DMS 273 (cell line): Measurements from ENCODE around the gene AKAP12.

Source experiments
- DNase-seq: peaks from one replicate; lab custom pipeline; 2025; ENCODE audit not compliant: unreplicated experiment; lab: John Stamatoyannopoulos, UW

Gene AKAP12, protein sequence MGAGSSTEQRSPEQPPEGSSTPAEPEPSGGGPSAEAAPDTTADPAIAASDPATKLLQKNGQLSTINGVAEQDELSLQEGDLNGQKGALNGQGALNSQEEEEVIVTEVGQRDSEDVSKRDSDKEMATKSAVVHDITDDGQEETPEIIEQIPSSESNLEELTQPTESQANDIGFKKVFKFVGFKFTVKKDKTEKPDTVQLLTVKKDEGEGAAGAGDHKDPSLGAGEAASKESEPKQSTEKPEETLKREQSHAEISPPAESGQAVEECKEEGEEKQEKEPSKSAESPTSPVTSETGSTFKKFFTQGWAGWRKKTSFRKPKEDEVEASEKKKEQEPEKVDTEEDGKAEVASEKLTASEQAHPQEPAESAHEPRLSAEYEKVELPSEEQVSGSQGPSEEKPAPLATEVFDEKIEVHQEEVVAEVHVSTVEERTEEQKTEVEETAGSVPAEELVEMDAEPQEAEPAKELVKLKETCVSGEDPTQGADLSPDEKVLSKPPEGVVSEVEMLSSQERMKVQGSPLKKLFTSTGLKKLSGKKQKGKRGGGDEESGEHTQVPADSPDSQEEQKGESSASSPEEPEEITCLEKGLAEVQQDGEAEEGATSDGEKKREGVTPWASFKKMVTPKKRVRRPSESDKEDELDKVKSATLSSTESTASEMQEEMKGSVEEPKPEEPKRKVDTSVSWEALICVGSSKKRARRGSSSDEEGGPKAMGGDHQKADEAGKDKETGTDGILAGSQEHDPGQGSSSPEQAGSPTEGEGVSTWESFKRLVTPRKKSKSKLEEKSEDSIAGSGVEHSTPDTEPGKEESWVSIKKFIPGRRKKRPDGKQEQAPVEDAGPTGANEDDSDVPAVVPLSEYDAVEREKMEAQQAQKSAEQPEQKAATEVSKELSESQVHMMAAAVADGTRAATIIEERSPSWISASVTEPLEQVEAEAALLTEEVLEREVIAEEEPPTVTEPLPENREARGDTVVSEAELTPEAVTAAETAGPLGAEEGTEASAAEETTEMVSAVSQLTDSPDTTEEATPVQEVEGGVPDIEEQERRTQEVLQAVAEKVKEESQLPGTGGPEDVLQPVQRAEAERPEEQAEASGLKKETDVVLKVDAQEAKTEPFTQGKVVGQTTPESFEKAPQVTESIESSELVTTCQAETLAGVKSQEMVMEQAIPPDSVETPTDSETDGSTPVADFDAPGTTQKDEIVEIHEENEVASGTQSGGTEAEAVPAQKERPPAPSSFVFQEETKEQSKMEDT (N-terminal part only)

DNA sequence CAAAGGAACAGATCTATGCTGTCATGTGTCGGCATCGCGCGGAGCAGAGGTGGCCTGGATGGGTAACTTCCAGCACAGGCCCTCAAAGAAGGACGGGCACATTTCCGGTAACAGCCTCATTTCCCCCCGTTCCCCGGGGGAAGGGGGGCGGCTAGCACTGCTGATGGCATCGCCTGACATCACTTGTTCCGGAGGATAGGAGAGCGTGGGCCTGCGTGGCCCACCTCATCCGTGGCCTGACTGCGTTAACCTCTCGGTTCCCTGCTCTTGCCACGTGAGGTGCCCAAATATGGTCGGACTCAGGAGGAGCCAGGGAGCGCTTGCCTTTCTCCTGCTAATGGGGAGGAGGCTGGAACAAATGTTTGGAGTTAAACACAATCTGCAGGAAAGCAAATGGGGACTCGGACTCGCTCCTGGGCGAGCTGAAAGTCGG is at the start of gene AKAP12:
Gene AKAP12, plus strand, starts transcription at position 365 of the 433 bp plus-strand sequence. CDS start 596 bp downstream, outside the sequence.
- DNase-seq, result no peak

DNA sequence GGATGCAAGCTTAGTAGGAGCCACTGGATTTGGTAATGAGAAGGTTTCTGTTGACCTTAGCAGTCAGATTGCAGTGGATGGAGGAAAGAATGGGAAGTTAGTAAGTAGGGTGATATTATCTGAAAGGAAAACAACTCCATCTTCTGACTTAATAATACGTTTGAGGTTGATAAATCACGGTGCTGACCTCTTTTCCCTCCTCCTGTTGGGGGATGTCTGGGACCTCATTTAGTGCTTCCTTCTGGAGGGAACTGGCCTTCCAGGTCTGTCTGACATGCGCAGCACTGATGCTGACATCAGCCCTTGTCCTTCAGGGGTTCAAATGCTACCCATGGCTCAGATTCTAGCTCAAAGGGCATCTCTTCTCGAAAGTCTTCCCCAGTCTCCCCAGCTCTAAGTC is 48.2 kb upstream of the AKAP12 start:
- no peak for DNase-seq

DNA sequence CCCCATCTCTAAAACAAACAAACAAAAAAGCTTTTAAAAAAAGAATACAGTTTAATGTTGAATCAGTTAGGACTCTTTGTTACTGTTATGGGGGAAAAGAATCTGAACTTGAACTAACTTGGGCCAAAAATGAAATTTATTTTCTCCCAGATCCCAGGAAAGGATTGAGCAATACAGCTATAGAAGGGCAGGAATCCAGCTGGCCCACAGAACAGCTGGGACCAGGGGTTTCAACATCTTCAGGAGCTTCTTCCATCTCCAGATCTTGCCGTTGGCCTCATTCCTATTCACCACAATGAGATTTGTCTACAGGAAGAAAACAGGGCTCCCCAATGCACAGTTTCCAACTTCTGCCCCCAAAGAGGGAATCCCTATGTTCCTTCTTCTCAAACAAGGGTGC is 43.2 kb upstream of the AKAP12 start:
- no peak for DNase-seq

DNA sequence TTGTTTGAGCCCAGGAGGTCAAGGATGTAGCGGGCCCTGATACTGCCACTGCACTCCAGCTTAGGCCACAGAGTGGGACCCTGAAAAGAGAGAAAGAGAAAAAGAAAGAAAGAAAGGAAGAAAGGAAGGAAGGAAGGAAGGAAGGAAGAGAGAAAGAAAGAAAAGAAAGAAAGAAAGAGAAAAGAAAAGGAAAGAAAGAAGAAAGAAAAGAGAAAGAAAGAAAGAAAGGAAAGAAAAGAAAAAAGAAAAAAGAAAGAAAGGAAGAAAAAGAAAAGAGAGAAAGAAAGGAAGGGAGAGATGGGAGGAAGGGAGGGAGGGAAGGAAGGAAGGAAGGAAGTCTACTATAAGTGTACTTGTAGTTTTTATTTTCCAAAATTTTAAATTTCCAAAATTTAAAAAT is 42.2 kb upstream of the AKAP12 start:
- no peak for DNase-seq

DNA sequence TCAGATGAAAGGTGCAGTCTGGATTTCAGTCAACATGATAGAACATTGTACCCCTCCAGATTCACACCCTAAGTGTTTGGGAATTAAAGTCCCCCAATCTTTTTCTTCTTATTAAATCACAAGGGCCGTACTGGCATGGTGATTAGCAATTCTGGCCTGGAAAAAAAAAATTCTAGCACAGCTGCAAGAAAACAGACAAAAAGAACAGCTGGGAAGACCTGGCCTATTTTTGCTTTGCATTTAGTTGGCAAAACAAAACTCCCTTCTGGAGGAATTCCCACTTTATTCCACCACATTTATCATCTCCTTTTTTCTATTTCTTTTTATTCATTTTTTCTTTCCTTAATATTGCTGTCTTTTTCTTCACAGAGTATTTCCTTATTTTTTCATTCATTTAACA is 39.8 kb upstream of the AKAP12 start:
- no peak for DNase-seq

DNA sequence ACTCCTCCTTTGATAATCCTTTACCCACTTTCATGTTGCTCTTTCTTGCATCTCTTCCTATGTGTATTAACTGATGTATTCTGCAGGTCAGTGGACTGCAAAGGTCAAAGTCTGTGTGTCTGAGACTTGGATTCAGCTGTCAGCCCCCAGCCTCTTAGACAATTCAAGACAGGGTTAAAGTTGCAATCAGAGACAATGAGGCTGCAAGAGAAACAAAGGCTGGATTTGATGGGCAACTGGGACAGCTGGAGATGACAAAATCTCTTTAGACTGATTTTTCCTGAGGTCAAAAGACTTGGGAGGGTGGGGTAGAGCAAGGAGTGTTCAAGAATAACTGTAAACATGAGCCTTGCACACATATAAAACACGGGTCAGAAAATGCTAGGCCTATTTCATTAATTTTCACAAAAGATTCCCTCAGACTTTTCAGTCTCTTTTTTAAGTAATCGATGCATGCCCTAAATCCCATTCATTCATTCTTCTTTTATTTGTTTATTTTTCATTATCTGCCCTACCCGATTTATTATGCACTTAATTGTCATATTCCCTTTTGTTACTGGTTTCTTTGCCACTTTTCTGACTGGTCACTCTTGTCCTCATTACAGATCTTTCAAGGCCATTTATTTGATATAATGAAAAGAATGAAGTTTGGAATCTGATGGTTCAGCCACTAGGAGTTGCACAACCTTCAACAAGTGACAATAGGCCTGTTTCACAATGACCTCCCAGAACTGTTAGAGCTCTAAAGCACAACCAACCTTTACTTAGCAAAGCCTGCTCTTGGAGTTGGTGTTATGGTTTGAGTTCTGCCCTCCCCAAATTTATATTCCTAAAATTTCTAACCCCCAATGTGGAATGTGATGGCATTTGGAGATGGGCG is 33.8 kb upstream of the AKAP12 start:
- no peak for DNase-seq

DNA sequence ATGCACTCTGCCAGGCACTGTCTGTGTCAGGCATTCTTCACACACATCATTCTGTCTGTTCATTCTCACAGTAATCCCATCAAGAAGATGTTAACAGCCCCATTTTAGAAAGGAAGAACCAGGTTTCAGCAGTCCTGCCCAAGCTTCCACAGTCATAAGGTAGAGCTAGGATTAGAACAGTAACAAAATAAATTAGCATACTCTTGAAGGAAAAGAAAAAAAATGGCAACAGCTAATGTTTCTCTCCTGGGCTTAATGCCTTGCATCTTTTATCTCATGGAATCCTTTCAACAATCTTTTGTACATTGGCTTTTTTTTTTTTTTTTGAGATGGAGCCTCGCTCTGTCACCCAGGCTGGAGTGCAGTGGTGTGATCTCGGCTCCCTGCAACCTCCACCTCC is 32.1 kb upstream of the AKAP12 start:
- no peak for DNase-seq

DNA sequence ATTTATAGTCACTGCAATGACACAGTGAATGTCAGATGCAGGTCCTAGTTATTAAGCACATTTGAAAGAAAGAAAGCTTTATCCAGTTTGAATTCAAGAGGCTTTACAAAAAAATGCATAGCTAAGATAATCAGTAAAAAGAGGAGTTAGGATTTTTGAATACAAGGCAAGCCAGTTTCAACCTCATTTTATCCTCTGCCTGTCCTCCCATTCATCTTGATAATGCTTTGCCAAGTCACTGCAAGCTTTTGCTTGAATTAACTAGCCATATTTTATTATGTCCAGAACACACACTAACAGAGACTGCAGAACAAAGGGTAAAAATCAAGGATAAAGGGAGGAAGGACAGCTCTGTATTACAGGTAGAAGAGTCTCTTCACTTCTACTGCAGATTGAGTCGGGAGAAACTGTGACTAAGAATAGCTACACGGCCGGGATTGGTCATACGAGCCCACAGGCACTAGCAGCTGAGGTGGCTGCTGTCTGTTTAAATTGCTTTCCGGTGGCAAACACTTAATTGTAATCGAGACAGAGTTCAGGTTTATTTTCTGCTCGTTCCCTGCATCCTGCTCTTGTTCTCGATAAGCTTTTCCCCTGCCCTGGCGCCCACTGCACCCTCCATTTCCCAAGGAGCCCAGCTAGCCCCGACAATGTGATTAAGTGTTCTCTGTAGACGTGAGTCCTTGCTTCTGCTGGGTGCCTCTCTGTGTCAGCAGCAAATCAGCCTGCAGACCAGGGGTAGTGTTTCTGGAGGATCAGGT is 30.5 kb upstream of the AKAP12 start:
- DNase-seq, result peak; percentile 36

DNA sequence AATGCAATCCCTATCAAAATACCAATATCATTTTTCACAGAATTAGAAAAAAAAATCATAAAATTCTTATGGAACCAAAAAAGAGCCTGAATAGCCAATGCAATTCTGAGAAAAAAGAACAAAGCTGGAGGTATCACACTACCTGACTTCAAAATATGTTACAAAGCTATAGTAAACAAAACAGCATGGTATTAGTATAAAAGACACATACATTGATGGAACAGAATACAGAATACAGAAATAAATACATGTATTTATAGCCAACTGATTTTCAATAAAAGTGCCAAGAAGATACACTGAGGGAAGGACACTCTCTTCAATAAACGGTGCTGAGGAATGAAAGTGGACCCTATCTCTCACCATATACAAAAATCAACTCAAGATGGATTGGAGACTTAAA is 28.7 kb upstream of the AKAP12 start:
- no peak for DNase-seq

DNA sequence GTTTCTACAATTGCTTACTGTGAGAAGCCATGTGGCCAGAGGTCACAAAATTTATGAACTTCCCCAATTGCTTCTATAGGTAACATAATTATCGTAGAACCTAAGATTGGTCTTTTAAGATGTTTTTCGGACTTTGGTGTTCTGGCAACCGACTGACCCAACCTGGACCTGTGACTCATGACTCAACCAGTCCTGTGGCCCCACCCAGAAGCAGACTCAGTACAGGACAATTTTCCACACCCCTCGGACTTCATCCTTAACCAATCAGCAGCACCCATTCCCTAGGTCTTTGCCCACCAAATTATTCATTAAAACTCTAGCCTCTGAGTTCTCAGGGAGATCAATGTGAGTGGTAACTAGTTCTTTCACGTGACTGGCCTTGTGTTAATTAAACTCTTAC is 26.4 kb upstream of the AKAP12 start:
- DNase-seq, result no peak

DNA sequence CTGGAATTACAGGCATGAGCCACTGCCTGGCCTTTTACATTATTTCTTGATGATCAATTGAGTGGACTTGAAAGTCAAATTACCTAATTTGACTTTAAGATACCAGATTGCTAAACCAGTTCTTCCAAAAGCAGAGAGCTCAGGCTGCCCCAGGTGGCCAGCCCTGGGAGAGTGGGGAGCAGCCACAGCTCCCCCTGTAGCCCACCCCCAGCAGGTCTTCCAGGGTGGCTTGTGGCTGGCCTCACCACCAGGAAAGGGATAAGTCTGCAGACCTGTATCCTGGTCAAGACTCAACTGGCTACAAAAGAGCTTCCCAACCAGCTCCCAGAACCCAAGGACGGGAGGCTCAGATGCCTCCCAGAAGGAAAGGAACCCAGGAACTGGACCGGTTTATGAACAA is 23.8 kb upstream of the AKAP12 start:
- no peak for DNase-seq

DNA sequence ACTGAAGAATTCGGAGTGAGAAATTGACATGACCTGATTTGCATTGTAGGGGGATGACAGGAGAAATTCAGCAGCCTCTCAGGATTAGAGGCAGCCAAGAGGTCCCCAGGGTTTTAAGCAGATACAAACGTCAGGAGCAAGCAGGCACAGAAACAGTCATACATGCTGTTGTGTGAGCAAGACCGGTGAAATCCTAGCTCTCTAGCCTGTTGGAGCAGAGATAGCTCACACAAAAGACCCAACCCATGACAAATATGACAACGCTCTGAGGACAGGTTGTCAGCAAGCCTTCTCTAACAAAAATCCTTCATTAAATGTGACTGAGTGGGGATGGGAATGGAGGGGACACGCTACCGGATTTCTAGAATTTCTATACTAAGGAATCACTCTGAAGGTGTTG is 23.0 kb upstream of the AKAP12 start:
- DNase-seq, result no peak

DNA sequence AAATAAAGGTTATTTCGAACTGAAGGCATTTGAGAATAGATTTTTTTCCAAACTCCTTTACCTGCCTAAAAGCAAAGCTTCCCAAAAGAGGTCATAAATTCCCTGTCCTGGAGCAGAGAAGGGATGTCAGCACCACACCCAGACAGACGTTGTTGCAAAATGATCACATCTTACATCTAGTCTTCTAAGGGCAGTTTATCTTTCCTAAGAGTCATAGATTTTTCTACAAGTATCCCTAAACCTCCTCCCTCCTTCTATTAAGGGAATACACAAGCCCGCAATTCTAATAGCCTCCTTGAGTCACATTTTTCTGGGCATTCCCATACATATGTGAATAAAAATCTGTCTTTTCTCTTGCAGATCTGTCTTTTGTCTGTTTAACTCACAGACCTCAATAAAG is 20.6 kb upstream of the AKAP12 start:
- no peak for DNase-seq

DNA sequence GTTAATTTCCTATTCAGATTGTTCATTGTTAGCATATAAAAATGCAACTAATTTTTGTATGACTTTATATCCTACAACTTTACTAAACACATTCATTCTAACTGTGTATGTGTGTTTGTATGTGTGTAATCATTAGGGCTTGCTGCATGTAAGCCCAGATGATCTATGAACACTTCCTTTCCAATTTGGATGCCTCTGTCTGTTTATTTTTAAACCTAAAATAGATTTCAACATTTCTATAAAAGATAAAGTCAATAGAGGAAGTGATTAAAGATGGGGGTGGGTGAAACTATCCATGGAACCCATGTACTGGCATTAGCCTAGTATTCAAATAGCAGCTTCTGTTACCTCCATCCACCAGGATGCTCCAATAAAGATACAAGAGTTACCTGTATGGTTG is 15.7 kb upstream of the AKAP12 start:
- DNase-seq, result no peak

DNA sequence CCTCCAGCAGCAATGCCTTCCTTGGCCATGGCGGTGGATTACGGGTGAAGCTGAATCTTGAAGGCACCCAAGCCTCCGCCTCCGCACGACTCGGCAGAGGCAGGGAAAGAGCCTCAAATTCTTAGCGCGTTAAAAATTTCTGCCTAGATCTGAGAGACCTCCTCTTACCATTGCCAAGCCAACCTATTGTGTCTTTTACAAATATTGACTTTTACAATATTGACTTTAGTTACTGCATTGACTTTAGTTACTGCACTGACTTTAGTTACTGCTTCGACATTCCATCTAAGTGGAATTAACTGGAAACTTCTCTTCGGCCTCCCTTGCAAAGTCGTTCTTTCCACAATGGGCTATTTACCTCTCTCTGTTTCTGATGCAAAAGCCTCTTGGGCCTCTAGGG is 13.8 kb upstream of the AKAP12 start:
- no peak for DNase-seq

DNA sequence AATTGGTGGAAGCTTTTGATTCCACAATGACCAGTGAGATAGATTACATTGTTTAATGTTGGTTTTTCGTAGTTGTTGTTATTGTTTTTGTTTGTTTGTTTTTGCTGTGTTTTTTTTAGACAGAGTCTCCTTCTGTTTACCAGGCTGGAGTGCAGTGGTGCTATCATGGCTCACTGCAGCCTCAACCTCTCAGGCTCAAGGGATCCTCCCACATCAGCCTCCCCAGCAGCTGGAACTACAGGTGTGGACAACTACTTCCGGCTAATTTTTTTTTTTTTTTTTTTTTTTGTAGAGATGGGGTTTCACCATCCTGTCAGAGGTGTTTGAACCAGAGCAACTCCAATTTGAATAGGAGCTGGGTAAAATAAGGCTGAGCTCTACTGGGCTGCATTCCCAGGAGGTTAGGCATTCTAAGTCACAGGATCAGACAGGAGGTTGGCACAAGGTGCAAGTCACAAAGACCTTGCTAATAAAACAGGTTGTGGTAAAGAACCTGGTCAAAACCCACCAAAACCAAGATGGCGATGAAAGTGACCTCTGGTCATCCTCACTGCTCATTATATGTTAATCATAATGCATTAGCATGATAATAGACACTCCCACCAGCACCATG is 10.9 kb upstream of the AKAP12 start:
- DNase-seq, result no peak

DNA sequence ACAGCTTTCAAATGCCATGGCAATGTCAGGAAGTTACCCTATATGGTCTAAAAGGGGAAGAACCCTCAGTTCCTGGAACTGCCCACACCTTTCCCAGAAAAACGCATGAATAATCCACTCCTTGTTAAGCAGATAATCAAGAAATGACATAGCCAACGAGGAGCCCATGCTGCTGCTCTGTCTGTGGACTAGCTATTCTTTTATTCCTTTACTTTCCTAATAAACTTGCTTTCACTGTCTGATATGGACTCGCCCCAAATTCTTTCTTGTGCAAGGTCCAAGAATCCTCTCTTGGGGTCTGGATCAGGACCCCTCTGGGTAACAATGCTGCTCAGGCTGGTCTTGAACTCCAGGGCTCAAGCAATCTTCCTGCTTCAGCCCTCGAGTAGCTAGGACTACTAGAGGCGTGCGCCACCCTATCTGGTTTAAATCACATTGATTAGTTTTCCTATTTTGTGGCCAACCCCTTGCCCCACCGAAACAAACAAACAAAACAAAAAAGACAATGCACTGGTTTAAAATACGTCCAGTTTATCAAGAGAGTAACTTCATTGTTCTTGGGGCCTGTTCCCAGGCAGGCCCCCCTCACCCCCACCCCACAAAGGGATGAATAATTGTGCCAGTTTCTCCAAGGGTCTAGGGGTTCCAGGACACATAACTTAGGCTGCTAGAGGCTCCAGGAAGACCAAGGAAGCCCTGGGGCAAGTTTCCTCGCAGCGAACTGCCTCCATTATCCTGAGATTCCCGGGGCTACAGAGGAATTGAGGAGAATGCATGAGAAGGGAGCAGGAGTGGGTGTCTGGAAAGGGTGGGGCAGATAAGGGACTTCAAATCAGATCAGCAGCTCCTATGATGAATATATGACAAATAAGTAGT is 10.1 kb upstream of the AKAP12 start:
- DNase-seq, result no peak

DNA sequence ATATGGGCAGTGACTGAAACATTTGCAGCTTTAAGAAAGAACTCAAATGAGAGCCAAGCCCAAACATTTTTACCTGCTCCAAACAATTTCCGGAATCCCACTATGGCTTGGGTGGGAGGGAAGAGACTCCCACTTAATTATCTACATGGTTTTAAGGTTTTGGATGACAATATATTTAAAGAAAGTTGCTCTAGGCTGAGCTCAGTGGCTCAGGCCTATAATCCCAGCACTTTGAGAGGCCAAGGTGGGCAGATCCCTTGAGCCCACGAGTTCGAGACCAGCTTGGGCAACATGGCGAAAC is 9.5 kb upstream of the AKAP12 start:
- no peak for DNase-seq

DNA sequence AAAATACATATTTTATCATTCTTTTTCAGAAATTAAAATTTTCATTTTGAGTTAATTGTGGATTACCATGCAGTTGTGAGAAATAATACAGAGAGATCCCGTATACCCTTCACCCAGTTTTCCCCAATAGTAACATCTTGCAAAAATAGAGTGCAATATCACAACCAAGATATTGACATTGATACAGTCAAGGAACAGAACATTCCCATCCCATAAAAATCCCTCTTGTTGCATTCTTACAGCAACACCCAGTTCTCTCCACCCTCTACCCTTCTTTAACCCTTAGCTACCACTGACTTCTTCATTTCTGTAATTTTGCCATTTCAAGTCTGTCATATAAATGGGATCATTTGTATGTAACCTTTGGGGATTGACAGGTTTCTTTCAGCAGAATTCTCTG is 6.9 kb upstream of the AKAP12 start:
- no peak for DNase-seq
